HG03103 (cell line): ENCODE data around the gene HOMER2.
A peak's percentile ranks its signal among the peaks of the same experiment; 100 is the strongest.
"Not testable (repeated sequence)": the region's sequence is repeated elsewhere in the genome, so short reads cannot be mapped to it uniquely, and the experiment has no call there.

Source experiments
- ATAC-seq: cut with Tn5 transposase; IDR thresholded peaks from one replicate; pipeline ENCODE4 v1.9.1; 2021; ENCODE audit warnings: low read depth; ENCODE audit not compliant: unreplicated experiment

HOMER2 gene

DNA sequence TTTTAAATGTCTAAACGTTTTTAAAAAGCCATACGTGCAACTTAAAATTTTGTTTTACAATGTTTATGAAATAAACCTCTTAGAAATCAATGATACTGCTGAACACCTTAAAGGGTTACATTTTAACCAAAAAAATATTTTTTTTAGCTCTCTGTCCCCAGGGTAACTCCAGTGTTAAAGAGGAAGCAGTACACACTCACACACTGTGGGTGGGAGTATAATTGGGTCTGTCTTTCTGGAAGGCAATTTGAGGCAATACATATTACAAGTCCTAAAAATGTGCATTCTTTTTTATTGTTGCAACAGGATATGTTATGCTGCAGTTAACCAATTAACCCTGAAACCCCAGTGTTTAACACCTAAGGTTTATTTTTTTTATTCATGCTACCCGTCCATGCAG is 109.0 kb downstream of the HOMER2 start:
- no peak for ATAC-seq

DNA sequence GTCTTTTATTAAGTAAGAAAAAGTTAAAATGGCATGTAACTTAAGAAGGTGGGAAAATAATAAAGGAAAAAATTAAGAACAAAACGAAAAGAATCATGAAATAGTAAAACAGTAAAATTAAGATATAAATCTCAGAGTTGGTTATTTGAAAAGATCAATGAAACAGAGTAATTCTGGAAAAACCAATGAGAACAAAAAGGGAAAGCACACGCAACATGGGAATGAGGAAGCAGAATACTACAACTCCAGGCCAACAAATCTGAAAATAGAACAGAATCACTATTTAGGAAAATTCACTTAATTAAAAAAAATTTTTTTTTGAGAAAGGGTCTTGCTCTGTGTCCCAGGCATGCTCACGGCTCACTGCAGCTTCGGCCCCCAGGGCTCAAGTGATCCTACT is 112.4 kb downstream of the HOMER2 start:
- no peak for ATAC-seq

DNA sequence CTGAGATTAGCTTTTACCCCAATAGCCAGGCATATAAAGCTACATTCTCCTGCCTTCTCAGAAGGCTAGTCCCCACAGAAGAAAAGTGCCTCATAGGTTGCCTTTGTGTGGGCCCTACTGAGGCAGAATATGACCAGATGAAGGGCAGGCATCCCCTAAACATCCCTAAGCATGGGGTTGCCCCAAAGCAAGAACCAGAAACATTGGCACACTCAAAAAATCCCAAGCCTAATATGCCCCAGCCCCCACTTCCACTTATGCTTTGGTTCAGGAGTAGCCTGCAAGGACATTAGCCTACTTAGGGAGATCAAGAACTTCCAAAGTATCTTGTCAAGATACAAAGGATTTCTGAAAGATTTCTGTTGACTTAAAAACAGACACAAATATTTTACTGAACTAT is 113.4 kb downstream of the HOMER2 start:
- ATAC-seq: no peak

DNA sequence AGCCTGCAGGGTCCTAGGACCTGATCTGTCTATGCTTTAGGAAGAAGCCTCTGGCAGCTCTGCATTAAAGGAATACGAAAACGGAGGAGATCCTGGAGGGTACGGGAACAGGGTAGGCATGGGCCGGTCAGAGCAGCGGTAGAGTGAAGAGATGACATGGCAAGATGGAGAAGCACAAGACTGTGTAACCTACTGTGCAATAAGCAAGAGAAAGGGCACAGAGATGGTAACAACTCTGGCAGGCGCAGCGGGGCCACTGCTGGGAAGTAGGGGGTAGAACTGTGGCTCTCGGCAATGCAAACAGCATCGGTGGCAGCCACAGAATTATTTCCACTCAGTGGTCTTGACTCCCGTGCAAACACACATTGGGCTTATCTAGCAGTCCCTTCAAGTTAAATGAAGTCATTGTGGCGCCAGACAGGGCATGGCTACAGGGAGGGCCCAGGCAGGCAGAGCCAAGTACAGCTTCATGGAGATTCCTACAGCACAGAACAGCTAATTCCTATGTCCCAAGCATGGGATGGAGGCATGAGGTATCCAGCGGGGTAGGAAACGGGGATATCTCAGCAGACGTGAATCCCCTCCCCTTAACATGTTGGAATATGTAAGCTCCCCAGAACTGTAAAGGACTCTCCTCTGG is 114.3 kb downstream of the HOMER2 start:
- no peak for ATAC-seq

DNA sequence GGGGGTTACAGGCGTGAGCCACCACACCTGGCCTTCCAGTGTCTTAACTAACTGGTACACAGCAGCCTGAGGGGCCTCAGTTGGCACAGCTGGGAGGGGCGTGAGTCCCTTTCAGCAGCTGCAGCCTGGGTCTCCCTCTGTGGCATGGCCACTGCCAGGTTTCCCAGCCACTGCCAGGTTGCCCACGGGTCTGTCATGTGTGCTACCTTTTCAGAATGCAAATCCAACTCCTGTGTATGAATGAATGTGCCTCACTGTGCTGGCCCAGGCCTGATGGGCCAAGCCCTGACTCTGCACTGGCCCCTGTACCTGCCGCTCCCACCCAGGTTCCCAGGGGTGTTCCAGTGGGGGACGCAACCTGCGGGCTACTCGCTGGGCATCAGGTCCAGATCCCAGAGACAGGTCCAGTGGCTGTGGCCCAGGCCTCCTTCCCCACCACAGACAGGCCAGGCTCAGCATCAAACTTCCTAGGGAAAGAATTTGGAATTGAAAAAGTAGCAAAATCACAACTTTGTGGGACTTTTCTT is 117.1 kb downstream of the HOMER2 start:
- no peak for ATAC-seq

DNA sequence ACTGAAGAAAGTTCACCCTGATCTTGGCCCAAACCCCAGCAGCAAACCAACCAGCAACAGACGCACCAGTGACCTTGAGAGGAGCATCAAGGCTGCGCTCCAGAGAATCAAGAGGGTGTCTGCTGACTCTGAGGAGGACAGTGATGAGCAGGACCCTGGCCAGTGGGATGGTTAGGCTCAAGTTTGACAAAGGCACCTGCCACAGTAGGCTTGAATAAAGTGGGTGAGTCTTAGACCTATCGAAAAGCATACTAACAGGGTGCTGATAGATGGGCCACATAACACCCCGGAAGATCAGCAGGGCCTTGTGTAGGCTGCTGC is 119.2 kb downstream of the HOMER2 start:
- no peak for ATAC-seq

DNA sequence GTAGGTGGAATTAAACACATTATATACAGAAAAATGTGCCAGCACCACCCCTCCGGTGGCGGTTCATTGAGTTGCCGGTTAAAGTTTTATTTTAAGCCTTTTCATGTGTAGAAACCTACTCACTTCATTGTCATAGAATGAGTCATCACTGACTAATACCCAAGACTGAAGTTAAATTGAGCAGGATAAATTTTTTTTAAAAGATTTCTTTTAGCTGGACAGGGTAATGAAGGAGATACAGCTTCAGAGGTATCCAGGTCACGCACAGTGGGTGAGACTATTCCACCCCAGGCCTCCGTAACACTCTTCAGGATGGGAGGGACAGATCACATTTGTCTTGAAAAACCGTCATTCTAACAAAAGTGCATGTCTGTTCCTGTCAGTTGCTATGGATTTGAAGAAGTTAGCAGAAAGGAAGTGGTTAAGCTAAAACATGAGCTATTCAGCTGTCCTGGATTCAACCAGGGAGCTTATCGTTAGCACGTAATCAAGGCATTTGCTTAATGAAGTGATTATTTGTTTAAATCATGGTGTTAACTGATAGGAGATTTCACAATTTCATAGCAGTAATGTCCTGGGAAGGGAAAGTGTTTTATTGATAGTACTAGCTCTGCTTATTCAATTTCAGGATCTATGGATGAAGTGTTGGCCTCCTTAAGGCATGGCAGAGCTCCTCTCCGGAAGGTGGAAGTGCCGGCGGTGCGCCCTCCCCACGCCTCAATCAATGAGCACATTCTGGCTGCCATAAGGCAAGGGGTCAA is 119.7 kb downstream of the HOMER2 start:
- ATAC-seq: peak; percentile 80

DNA sequence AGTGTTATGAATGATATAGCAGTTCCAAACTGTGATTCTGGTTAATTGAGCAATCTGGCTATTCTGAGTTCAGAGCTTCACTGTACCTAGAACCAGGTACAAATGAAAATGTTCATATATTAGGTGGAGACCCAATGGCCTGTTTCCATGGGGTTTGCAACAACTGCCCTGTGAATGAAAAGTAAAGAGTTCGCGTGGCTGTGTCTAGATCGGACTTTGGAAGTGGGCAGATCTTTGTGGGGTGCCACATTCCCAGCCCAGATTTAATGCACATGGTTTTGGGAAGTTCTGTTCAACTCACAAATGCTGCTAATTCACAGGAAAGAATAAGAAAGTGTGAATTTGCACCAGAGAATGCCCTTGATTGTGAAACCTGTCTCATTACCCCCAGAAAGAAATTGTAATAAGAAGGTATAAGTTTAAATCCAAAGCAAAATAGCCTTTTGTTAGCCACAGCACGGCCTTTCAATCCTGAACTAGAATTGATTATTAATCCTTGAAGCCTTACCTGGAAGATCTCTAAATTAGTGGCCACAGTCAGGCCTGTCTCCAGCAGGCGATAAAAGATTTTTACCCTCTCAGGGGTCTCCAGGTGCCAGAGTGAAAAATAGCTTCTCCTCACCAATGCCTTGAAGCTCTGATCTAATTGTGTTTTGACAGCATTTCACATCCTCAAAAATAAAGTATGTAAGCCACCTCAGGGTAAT is 120.5 kb downstream of the HOMER2 start:
- ATAC-seq: peak; percentile 6

DNA sequence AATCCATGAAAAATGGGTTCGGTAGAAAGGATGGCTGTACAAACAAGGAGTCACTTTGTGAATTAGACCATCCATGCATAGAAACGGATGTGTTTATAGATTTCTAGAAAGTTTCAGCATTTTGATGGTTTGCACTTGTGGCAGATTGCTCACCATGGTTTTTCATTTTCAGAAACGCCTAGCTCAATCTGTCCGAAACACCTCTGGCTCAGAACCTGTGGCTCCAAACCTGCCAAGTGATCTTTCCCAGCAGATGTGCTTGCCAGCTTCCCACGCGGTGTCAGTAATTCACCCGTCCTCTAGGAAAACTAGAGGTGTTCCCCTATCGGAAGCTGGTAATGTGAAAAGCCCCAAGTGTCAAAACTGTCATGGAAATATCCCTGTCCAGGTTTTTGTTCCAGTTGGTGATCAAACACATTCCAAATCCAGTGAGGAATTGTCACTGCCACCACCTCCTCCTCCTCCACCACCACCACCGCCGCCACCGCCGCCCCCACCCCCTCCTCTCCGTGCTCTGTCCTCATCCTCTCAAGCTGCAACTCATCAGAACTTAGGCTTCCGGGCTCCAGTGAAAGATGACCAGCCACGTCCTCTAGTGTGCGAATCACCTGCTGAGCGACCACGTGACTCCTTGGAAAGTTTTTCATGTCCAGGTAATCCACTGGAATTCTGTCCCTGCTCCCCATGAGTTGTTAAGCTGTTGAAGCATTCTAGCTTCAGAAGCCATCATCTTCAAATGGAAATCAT is 121.9 kb downstream of the HOMER2 start:
- no peak for ATAC-seq

DNA sequence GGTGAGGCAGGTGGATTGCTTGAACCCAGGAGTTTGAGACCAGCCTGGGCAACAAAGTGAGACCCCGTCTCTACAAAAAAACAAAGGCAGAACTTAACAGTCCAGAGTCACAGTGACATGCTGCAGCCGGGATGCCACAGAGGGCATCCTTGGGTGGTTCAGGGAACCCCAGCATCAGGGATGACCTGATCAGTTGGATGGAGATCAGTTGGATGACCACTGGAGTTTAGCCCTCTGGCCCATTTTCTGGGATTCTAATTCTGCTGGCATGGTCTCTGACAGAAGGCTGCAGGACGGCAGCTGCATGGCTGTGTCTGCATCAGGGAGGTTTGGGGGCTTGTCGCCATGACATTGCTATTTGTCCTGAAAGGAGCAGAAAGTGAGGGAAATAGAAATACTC is 123.3 kb downstream of the HOMER2 start:
- no peak for ATAC-seq

DNA sequence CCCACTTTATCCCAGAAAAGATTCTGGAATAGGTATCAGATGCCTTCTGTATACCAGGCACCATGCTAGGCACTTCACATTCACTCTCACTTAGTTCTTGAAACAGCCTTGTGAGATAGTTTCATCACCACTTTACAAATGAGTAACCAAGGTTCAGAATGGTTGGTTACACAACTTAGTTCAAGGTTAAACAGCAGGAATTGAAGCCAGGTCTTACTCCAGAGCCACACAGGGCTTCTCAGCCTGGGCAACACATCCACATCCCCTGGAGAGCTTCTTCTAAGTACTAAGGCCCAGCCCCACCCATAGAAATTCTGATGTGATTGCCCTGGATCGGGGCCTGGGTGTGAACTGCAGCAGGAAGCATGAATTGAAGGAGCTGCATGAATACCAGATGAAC is 124.4 kb downstream of the HOMER2 start:
- ATAC-seq: no peak

DNA sequence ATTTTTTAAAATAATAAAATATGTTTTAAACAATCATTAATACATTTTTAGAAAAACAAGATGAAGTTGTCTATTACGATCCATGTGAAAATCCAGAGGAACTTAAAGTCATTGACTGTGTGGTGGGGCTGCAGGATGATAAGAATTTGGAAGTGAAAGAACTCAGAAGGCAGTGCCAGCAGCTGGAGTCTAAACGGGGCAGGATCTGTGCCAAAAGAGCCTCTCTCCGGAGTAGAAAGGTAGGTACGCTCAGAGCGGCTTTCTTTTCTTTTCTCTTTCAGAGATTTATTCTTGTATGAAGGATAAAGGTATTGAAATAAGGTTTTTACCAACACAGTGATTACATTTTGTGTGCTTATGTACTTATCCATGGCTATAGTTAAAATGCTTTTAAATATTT is 129.5 kb downstream of the HOMER2 start:
- ATAC-seq: no peak

DNA sequence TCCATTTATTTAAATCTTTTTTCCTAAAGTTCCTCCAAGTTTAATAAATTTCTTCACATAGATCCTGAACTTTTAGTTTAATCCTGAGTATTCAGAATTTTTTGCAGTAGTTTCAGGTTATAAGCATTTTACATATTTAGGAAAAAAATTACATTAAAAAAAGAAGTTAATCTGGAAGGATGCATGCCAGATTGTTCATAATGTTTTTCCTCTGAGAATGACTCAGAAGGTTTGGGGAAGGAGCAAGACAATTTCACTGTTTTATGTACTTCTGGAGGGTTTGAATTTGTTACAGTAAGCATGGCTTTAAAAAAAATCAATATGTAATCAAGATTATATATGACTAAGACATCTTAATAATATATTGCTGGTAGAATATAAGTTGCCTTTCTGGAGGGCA is 130.7 kb downstream of the HOMER2 start:
- ATAC-seq: not testable (repeated sequence)

DNA sequence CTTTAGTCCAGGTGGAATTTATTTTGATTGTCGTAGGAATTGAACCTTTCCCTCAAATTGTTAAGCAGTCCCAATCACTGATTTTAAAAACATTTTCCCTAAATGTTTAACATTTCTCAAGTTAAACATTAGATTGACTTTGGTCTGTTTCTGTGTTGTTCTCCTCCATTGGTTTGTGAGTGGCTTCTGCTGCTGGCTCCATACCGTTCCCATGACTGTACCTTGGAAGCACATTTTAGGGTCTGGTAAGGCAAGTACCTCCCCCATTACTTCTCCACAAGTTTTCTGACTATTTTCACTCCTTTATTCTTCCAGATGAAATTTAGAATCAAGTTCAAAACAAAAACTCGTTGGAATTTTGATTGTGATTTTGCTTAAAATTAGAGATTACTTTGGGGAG is 131.1 kb downstream of the HOMER2 start:
- not testable (repeated sequence) for ATAC-seq

DNA sequence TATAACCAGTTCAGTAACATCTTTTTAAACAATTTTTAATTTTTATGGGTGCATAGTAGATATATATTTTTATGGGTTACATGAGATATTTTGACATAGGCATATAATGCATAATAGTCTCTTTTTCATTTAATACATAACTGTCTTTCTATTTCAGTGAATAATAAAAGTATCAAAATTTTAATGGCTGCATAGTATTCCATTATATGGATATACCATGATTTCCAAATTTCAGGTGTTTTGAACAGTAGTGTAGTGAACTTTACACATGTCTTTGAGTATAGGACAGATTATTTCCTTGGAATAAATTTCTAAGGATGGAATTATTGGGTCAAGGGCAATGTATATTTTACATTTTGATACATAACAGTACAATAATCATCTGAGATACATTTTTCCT is 132.4 kb downstream of the HOMER2 start:
- no peak for ATAC-seq

DNA sequence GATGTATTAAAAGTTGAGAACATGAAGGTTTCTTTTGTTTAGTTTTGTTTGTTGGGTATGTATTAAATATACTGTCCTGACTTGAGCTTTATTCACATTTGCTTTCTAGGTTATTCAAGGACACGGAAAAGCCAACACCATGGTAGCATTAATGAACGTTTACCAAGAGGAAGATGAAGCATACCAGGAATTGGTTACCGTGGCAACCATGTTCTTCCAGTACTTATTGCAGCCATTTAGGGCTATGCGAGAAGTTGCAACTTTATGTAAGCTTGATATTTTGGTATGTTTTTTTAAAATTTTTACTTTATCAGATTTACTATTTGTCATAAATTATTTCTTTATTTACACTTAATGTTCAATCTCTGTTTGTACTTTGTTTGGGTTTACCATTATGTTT is 139.5 kb downstream of the HOMER2 start:
- no peak for ATAC-seq

DNA sequence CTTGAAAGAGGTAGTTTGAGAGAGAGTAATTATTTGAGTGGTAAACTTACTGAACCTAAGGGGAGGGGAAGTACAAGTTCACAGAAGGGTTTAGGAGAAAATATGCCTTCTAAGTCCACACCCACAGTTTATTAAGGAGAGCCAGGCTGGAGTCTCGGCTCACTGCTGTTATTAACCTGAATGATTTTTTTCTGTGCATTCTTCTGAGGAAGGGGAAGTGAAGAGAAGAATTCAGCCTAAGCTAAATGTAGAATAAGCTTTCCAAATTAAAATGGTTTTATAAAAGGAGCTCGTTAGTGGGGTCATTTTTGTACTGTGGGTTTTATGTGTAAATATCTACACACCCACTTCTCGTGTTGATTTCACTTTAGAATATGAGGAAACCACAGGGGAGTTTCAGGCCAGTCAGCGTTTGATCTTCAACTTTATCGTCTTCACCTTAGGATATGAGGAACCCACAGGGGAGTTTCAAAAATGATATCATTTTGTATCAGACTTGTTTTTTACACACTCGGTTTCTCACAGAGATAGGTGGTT is 141.6 kb downstream of the HOMER2 start:
- no peak for ATAC-seq

DNA sequence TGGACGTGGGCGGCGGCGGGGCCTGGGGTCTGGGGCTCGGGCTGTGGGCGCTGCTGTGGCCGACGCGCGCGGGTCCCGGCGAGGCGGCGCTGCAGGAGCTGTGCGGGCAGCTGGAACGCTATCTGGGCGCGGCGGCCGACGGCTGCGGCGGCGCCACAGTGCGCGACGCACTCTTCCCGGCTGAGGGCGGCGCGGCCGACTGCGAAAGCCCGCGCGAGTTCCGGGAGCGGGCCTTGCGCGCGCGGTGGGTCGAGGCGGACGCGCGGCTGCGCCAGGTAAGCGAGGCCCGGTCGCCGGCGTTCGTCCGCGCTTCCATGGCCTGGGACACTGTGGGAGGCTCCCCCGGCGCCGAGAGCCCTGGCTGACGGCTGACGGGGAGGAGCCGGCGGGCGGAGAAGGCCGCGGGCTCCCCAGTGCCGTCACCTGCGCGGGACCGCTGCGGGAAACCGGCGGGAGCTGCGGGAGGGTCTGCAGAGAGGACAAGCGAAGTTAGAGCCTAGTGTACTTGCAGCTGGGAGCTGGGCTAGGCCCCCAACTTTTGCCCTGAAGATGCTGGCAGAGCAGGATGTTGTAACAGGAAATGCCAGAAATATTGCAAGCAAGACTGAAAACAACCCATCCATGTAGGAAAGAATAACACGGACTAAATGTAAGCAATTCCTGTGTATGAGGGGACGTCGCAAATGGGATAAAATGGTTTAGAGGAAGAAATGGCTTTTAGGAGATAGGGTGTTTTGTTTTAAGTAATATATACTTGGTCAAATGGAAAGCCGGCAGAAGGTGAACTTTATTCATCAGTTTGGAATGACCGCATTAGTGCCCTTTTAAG is 142.2 kb downstream of the HOMER2 start:
- ATAC-seq: no peak

DNA sequence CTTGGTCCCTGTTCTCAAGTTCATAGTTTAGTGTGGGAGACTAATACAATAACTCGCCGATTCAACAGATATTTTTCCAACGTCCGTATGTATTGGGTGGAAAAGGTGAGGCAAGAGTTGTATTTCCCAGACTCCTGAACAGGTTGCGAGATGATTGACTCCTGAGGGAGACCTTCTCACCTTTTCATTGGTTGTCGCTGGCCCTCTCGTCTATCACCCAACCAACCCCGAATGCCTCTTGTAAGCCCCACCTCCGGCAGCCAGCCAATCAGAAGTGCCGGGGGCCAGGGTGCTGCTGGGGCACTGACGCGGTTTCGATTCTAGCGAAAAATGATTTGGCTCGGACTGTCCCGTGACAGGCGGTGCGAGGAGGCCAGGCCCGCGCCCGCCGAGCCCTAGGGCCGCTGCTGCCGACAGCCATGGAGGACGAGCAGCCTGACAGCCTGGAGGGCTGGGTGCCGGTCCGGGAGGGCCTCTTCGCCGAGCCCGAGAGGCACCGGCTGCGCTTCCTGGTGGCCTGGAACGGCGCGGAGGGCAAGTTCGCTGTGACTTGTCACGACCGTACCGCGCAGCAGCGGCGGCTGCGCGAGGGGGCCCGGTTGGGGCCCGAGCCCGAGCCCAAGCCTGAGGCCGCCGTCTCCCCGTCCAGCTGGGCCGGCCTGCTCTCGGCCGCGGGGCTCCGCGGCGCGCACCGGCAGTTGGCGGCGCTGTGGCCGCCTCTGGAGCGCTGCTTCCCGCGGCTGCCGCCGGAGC is 143.0 kb downstream of the HOMER2 start, which contains the start of gene WHAMM:
Gene WHAMM, plus strand, starts transcription at position 321 of the 753 bp plus-strand sequence. Its CDS starts 99 bp downstream, at position 420.
- ATAC-seq: peak; percentile 73
